Measurements from ENCODE around the gene AMBP.

The AMBP gene

DNA sequence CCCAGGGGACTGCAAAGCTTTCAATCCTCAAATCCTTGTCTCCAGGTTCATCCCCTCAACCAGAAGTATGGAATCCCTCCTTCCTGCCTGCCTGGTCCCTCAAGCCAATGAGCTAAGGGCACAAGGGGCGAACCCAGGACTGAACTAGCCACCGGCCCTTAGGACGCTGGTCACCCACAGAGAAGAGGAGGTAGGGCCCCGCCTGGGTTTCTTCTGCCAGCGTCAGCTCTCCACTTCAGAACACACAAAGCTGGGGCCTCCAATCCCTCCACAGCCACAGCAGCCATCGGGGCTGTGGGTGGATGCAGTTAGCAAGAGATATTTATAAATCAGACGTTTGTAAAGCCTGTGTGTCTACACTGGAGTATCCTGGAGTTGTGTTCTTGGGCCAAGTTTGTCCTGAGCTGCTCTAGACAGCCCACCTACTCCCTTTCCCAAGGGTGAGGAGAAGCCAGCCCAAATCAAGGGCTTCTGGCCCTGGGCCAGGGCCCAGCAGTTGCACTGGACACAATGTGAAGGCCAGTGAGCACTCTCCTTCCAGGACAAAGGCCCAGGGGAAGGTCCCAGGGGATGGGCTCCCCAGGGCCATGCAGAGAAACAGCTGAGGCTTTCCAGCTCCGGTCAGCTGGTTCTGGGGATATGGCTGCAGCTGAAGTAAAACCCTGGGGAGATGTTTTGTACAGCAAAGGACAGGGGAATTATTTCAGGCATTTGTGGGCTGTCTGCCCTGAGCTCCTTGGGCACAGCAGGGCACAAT lies 18.9 kb downstream of the AMBP start:
- TF ChIP-seq ZFX (IDR thresholded peaks at IDR 0.05; ENCODE audit: borderline replicate concordance) = no peak
- no peak for TF ChIP-seq CTCF (IDR thresholded peaks at IDR 0.05)

GRCh38 chr9:114058688-114059046 lies 19.4 kb downstream of the AMBP start:
- TF ChIP-seq ZFX (IDR thresholded peaks at IDR 0.05; ENCODE audit: borderline replicate concordance) (no peak), CTCF (IDR thresholded peaks at IDR 0.05) (no peak)
- H3K27ac ChIP-seq = no peak overlapping the region

More for the DNA sequence above, 18.9 kb downstream of the AMBP start:
- no peak overlapping the region for H3K27ac ChIP-seq

DNA sequence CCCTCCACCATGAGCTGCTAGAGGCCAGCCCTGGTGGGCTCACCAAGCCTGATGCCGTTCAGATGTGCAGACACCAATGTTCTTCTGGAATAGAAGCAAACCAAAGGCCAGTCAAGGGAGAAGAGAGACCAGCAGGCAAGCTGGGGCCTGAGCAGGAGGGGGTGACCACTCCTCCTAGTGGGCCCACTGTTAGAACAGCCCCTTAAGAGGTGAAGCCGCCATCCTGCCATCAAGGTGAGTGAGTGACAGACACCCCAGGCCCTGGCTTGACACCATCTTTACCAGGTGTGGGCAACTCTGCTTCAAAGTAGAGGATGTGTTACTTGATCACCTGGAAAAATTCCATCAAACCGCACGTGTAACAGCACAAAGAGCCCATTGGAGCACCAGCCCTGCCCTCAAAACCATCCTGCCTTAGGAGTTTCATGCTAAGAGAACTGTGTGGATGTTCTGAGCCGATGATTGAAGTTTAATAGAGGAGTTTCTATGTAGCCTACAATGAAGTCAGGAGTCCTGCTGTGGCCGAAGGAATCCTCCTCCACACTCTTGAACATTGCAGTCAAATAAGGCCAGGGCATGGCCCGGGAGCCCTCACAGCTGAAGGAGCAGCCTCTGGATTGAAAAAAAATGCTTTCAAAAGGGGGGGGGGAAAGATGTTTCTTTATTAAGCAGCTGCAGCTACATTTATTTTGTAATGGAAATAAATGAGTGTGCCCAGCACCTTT lies 20.8 kb downstream of the AMBP start:
- TF ChIP-seq ZFX (IDR thresholded peaks at IDR 0.05; ENCODE audit: borderline replicate concordance) = no peak
- TF ChIP-seq CTCF (IDR thresholded peaks at IDR 0.05) = no peak
- no peak overlapping the region for H3K27ac ChIP-seq

- H3K27ac ChIP-seq = no peak overlapping the region
- no peak for TF ChIP-seq ZFX (IDR thresholded peaks at IDR 0.05; ENCODE audit: borderline replicate concordance)
- no peak for TF ChIP-seq CTCF (IDR thresholded peaks at IDR 0.05)
Measured at GRCh38 chr9:114056527-114056926, 21.6 kb downstream of the AMBP start.

DNA sequence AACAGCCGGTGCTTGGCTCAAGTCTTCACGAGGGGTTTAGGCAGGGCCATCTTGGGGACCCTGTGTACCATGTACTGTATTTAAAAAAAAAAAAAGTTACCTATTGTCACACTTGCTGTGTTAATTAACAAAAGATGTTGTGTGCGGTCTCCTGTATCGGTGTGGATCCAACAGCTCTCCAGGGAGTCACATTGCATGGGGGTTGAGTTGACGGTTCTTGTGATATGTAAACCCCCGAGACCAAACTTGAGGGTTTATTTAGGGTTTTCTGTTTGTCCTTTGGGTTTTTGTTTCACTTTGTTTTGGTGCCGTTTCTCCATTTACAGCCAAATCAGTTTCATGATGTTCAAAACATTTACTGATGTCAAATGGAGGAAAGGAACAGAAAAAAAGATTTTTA lies 22.2 kb downstream of the AMBP start:
- no peak overlapping the region for H3K27ac ChIP-seq
- TF ChIP-seq ZFX (IDR thresholded peaks at IDR 0.05; ENCODE audit: borderline replicate concordance) = no peak
- TF ChIP-seq CTCF (IDR thresholded peaks at IDR 0.05) = no peak

GRCh38 chr9:114055061-114055460 lies 23.0 kb downstream of the AMBP start:
- no peak overlapping the region for H3K27ac ChIP-seq
- TF ChIP-seq CTCF (IDR thresholded peaks at IDR 0.05) = no peak
- no peak for TF ChIP-seq ZFX (IDR thresholded peaks at IDR 0.05; ENCODE audit: borderline replicate concordance)

DNA sequence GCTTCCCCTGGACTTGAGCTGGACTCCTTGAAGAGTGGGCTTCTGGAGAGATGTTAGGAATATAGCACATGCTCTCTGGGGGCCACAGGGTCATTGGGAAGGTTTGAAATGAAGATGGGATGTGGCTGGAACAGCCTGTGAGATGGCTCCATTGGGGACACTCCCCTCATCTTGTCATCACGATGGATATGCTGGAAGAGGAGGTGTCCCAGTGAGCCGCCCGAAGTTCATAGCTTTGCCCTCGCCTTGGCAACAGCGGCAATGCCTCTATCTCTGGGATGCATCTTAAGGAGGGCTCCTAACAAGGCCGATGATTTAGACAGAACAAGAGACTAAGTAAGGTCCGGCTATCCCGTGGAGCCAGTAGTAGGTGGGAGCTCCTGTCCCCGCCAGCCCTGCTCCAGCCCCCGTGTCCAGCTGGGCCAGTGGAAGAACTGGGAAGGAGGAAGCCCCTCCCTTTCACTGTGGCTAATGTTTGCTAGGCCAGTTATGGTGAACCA lies 23.9 kb downstream of the AMBP start:
- TF ChIP-seq CTCF (IDR thresholded peaks at IDR 0.05) (no peak), ZFX (IDR thresholded peaks at IDR 0.05; ENCODE audit: borderline replicate concordance) (no peak)
- no peak overlapping the region for H3K27ac ChIP-seq

Data from 22Rv1 (cell line).